CD4-positive, alpha-beta T cell treated with Interleukin-21 for 1 hour (primary cell): ENCODE results near the gene ZNF416.

ENCODE experiments used
- DNase-seq: peaks from one replicate; pipeline ENCODE4 v3.0.0-alpha.2; 2020

ZNF416 gene

GRCh38 chr19:57558525-57558924 lies 20.2 kb downstream of the ZNF416 start:
- DNase-seq: no peak

- no peak for DNase-seq
Measured at GRCh38 chr19:57557659-57558058, 21.1 kb downstream of the ZNF416 start.

DNA sequence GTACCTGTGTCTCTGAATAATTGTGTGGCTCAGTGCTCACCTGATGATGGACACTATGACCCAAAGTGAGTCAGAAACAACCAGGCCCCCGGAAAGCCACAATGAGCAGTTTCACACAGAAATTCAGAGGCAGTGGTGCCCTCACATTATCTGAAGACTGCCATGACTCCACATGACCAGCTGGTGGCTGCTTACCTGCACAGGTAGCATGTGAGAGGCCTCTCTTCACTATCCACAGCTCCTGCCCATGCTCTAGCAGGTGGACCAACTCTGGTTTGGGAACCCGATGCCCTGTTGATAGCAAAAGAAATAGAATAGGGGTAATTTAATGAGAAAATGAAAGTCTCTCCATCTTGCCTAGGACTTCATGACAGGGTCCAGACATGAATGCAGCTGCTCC lies 26.3 kb downstream of the ZNF416 start:
- DNase-seq: no peak

DNA sequence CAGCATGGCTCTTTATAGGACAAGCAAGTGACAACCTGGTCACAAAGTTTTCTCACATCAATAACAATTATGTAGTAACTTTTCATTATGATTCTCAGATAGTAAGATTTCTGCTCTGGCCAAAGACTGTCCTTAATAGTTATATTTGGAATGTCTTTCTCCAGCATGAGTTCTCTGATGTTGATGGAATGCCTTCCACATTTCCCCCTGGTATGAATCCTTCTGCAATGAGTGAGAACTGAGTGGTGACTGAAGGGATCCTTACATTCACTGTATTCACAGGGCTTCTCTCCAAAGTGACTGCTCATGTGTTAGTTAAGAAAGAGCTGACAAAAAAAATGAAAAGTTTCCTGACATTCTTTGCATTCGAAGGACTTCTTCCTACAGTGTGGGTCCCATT lies 32.2 kb downstream of the ZNF416 start:
- no peak for DNase-seq

GRCh38 chr19:57537953-57538547 lies 40.7 kb downstream of the ZNF416 start:
- no peak for DNase-seq

GRCh38 chr19:57527136-57527881 lies 51.4 kb downstream of the ZNF416 start, which contains the start of gene ZNF549:
Gene ZNF549 (plus strand): TSS chr19:57527356. CDS start chr19:57527574, 218 bp downstream.
- DNase-seq: peak; percentile 94
